Nephron (organoid): ENCODE measurements around the gene NOTCH3.
A peak's percentile ranks its signal among the peaks of the same experiment; 100 is the strongest.

Source experiments
- H3K27ac Mint-ChIP-seq, 3 experiments: 2 replicates each; pipeline ENCODE4 v1.8.0; 2020; ENCODE audit warnings: mixed read lengths in 3 of 3, mild to moderate bottlenecking in 2 of 3, moderate library complexity in 1 of 3
- H3K27me3 Mint-ChIP-seq: 2 replicates; pipeline ENCODE4 v1.8.0; 2021; ENCODE audit warnings: low read depth, mild to moderate bottlenecking, moderate library complexity, mixed read lengths
- H3K36me3 Mint-ChIP-seq: 2 replicates; pipeline ENCODE4 v1.8.0; 2020; ENCODE audit warnings: low read depth, mixed read lengths
- H3K4me1 Mint-ChIP-seq: 2 replicates; pipeline ENCODE4 v1.8.0; 2020; ENCODE audit warnings: mixed read lengths
- H3K4me3 Mint-ChIP-seq, 3 experiments: 2 replicates each; pipeline ENCODE4 v1.8.0; 2020; ENCODE audit warnings: mild to moderate bottlenecking in 3 of 3, mixed read lengths in 3 of 3, moderate library complexity in 2 of 3
- H3K9me3 Mint-ChIP-seq: 2 replicates; pipeline ENCODE4 v1.8.0; 2020; ENCODE audit warnings: mixed read lengths
- CTCF ChIP-seq, 3 experiments: fragments of 200-600 bp; sonication (generic); IDR thresholded peaks; one replicate each; pipeline ENCODE4 v1.5.0; 2021; ENCODE audit warnings: antibody characterized with exemption in 3 of 3; ENCODE audit not compliant: unreplicated experiment in 3 of 3

NOTCH3 gene

GRCh38 chr19:15200553-15201364 lies at the start of gene NOTCH3:
Gene NOTCH3, minus strand, starts transcription at chr19:15200995. Its CDS starts 90 bp downstream, at chr19:15200905.
- no peaks in the 10 kb centered on the region for H3K27me3 Mint-ChIP-seq
- no peak for TF ChIP-seq CTCF (IDR thresholded peaks at IDR 0.05; ENCODE audit: unreplicated experiment in 3 of 3)
- H3K4me1 Mint-ChIP-seq, result peaks cover 30% of the 10 kb centered on the region
- no peaks in the 10 kb centered on the region for H3K9me3 Mint-ChIP-seq
- peaks cover 18% of the 10 kb centered on the region for H3K36me3 Mint-ChIP-seq
- H3K27ac Mint-ChIP-seq, result peak within 1 kb of the TSS in 2 of 3 experiments; percentile 63 to 88
- H3K4me3 Mint-ChIP-seq, result peak within 1 kb of the TSS; percentile 84 to 86 (median 85)

GRCh38 chr19:15250640-15250993 lies 49.8 kb upstream of the NOTCH3 start:
- Mint-ChIP-seq H3K9me3 (no peaks in the 10 kb centered on the region), H3K36me3 (peaks cover 54% of the 10 kb centered on the region), H3K27ac (peak overlapping the region; percentile 97 to 100 (median 97)), H3K27me3 (peaks cover 4% of the 10 kb centered on the region), H3K4me1 (peaks cover 67% of the 10 kb centered on the region), H3K4me3 (peak overlapping the region; percentile 17 to 68 (median 58))
- TF ChIP-seq CTCF (IDR thresholded peaks at IDR 0.05; ENCODE audit: unreplicated experiment in 3 of 3), result no peak

DNA sequence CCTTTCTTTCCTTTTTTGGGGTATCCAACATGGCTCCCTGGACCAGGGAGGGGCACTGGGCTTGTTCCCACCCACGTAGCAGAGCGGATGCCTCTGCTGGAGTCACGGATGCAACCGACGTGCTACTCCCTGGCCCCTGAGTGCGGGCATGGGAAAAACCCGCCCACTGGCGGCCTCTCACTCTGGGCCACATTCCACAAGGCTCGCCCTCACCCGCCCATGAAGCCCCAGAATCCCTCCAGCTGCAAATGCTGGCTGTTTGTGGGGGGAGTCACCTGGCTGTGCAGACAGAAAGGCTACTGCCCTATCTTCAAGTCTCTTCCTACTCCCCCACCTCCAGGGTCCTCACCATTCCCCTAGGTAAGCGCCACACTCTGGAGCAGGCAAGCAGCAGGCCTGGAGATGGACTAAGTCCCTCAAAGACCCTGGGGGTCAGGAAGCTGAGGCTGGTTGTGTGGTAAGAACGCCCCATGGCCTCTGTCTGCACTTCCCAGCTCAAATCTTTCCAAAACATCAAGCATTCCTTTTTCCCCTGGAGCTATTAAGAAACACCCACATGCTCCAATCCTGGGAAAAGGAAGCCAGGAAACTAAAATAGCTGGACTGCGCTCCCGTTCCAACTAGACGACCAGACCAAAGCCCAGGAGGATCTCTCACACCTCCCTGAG lies 49.3 kb upstream of the NOTCH3 start:
- TF ChIP-seq CTCF (IDR thresholded peaks at IDR 0.05; ENCODE audit: unreplicated experiment in 3 of 3), result no peak
- no peaks in the 10 kb centered on the region for H3K9me3 Mint-ChIP-seq
- H3K4me1 Mint-ChIP-seq, result peaks cover 65% of the 10 kb centered on the region
- peaks cover 50% of the 10 kb centered on the region for H3K36me3 Mint-ChIP-seq
- peaks cover 4% of the 10 kb centered on the region for H3K27me3 Mint-ChIP-seq
- H3K27ac Mint-ChIP-seq, result peak overlapping the region; percentile 97 to 100 (median 97)
- H3K4me3 Mint-ChIP-seq, result peak overlapping the region; percentile 22 to 61 (median 41)

GRCh38 chr19:15249528-15249874 lies 48.7 kb upstream of the NOTCH3 start:
- Mint-ChIP-seq H3K4me3 (peak overlapping the region in 1 of 3 experiments; percentile 61), H3K36me3 (peaks cover 54% of the 10 kb centered on the region), H3K27me3 (peaks cover 4% of the 10 kb centered on the region), H3K27ac (peak overlapping the region; percentile 97 to 100 (median 97)), H3K9me3 (no peaks in the 10 kb centered on the region), H3K4me1 (peaks cover 71% of the 10 kb centered on the region)
- TF ChIP-seq CTCF (IDR thresholded peaks at IDR 0.05; ENCODE audit: unreplicated experiment in 3 of 3), result no peak

DNA sequence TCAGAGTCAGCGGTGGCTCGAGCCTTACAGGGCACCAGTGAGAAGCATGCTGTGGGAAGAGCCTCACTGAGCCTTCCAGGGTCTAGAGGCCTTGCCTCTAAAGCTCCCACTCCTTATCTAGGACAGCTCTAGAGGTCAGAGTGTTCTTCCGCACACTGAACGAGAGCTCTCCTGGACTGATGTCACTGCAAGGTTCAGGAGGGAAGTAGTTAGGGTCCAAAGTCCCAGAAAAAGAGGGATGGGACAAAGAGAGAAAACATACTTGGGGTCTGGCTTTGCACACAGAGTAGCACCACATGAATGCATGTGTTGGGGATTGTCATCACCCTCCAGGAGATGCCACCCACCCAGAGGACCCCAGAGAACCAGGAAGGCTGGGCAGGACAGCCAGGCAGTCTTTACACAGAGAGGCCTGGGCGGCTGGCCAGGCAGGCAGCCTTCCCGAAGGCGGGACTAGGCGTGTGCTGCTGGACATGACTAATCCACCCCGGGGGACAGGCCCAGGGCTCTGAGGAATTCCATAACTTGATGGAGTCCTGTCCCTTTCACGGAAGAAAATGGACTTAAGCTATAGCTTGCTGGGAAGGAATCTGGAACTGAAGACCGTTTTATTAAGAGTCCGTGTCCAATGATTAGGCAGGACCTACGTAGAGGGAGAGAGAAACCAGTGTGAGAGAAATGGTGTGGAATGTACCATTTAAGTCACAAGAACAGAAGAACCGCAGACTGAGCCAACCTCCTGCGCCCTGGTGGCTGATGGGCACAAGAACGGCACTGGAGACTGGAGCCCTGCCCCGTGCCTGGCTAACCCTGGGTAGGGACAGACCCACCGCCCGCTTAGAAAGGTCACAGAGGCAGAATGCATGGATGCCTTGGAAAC lies 48.1 kb upstream of the NOTCH3 start:
- Mint-ChIP-seq H3K4me1 (peaks cover 72% of the 10 kb centered on the region), H3K27me3 (peaks cover 4% of the 10 kb centered on the region), H3K36me3 (peaks cover 51% of the 10 kb centered on the region), H3K9me3 (no peaks in the 10 kb centered on the region), H3K4me3 (peak overlapping the region; percentile 48 to 62 (median 52)), H3K27ac (peak overlapping the region; percentile 97 to 100 (median 97))
- TF ChIP-seq CTCF (IDR thresholded peaks at IDR 0.05; ENCODE audit: unreplicated experiment in 3 of 3), result no peak
